GM12873 (cell line): ENCODE measurements around the gene PTPRN2.
A peak's percentile ranks its signal among the peaks of the same experiment; 100 is the strongest.

Experiments
- TF ChIP-seq, protein P1 (sequence below): IDR thresholded peaks from 2 replicates; pipeline ENCODE4 v1.5.1; 2012; ENCODE audit warnings: low read depth, mild to moderate bottlenecking, moderate library complexity, low read length, control low read depth; ENCODE audit not compliant: insufficient read depth; ENCODE audit errors: missing control alignments

PTPRN2 gene

DNA sequence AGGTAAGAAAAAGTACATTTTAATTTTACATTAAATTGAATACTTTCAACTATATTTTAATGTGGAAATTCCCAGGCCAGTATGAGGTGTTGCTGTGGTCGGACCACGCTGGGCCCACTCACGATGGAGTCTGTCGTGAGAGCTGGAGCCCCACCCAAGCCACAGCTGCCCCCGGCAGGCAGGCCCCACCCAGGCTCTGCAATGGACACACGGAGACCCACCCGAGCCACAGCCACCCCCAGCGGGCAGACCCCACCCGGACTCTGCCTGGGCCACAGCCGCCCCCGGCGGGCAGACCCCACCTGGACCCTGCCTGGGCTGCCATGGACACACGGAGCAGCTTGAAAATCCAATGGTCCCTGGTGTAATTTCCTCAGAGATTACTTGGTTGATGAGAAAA lies 141.3 kb downstream of the PTPRN2 start:
- TF ChIP-seq, protein P1, sequence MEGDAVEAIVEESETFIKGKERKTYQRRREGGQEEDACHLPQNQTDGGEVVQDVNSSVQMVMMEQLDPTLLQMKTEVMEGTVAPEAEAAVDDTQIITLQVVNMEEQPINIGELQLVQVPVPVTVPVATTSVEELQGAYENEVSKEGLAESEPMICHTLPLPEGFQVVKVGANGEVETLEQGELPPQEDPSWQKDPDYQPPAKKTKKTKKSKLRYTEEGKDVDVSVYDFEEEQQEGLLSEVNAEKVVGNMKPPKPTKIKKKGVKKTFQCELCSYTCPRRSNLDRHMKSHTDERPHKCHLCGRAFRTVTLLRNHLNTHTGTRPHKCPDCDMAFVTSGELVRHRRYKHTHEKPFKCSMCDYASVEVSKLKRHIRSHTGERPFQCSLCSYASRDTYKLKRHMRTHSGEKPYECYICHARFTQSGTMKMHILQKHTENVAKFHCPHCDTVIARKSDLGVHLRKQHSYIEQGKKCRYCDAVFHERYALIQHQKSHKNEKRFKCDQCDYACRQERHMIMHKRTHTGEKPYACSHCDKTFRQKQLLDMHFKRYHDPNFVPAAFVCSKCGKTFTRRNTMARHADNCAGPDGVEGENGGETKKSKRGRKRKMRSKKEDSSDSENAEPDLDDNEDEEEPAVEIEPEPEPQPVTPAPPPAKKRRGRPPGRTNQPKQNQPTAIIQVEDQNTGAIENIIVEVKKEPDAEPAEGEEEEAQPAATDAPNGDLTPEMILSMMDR: no peak

DNA sequence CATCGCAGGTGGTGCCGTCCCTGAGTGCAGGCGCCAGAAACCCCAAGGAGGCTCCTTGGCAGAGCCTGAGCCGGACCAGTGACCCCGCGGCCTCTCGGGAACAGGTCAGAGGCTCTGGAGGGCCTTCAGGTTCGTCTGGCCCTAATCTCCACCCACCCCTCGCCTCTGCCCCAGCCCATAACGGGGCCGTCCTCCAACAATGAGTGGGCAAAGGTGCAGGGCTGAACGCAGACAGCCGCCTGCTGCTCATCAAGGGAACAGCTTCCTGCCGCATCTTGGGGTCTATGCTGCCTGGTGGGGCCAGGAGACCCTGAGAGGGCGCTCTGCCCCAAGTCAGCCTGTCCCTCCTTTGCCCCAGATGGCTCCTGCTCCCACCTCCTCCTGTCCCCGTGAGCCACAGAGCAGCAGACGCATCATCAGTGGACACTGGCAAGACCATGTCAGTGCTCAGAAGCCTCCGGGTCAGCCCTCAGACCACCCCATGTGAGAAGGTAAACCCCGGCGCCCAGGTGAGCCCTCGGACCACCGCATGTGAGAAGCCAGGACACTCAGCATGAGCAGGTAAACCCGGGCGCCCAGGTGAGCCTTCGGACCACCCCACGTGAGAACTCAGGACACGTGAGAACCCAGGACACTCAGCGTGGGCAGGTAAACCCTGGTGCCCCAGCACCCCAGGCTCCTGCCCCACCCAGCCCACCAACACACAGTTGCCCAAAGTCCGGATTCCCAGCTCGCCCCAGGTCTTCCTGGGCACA lies 142.0 kb downstream of the PTPRN2 start:
- TF ChIP-seq, protein P1: no peak

DNA sequence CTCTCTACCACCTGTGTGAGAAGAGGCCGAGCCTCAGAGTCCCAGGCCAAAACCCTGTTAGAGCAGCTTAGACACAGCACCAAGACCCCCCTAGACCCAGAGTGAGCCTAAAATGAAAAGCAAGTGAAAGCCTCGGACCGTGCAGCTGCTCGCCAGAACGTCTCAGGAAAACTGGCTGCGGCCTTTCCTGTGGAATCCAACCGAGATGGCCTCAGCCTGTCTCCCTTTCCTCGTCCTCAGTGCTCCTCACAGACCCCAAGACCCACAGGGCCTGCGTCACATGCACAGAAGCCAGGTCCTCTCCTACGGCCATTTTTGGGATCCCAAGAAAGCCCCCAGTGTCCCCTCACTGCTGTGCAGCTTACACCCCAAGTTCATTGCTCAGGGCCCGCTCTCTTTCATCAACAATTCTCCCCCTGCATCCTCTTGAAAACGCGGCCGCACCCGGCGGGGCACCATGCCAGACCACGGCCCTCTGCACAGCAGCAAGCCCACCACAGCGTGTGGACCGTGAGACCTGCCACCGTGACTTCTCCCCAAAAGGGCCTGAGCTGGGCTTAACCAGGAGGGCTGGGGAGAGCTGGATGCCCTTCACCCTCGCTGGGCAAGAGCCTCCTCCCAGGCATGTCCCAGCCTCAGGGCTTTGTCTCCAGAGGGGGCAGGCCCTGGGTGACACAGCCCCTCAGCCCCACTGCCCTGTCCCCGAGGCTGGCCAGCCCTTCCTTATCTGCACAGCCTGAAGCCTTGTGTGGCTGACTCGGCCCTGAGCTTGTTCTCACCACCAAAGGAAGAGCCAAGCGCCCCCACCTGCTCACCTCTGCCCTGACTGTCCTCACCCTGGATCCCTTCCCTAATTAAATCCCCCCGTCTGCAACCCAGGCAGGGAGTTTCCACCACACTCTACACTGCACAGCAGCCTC lies 142.9 kb downstream of the PTPRN2 start:
- TF ChIP-seq, protein P1: no peak

DNA sequence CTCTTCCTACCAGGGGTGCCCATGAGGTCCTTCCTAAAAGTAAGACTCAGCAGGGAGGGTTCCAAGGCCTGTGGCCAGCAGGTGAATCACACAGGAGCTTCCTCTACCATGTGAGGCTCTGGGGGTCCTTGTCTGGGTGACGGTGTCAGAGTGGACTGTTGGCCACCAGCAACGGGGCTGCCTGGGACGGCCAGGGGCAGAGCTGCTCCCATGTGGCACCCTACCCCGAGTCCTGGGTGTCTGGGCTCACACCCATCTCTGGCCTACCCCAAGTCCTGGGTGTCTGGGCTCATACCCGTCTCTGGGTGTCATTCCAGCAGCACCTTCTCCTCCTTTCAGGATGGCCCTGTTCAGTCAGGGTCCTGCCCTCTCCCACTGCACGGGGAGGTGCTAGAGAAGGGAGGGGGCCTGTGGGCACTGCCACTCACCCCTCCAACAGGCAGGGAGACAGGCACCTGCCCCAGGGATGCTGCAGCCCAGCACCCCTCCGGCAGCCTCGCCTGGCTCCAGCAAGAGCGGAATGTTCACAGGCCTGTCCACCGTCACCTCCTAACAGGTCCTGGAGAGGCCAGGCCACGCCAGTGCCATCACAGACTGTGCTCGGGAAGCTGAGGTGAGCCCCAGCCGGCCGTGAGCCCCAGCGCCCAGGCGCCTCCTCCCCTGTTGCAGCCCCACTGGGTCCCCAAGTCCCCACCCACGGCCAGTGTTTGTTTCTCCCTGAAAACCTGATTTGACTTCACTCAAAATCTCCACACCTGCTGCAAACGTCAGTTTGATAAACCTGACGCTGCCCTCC lies 143.7 kb downstream of the PTPRN2 start:
- TF ChIP-seq, protein P1: no peak

DNA sequence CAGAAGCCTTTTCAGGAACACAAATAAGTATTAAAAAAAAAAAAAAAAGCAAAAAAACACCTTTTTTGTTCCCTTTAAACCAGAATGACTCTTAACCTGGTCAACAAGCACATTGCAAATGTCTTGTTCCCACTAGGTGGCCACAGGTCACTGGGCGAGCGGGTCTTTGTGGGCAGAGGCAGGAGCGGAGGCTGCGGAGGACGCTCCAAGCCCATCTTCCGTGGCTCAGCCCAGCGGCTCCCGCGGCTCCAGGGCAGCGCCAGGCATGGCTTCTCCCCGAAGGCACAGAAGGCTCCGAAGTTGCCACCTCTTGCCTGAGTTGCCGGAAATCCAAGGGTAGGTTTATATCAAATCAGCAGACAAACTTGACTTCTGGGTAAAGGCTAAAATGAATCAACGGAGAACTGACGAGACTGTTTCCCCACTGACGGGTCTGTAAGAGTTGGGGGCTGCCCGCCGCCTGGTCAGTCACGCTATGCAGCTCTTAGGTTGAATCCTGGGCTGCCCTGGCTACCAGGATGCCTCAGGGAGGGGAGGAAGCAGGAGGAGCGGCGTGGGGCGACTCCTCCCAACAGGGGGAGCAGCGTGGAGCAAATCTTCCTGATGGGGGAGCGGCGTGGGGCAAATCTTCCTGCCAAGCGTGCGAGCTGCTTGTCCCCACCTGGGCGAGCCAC lies 144.5 kb downstream of the PTPRN2 start:
- TF ChIP-seq, protein P1: no peak

DNA sequence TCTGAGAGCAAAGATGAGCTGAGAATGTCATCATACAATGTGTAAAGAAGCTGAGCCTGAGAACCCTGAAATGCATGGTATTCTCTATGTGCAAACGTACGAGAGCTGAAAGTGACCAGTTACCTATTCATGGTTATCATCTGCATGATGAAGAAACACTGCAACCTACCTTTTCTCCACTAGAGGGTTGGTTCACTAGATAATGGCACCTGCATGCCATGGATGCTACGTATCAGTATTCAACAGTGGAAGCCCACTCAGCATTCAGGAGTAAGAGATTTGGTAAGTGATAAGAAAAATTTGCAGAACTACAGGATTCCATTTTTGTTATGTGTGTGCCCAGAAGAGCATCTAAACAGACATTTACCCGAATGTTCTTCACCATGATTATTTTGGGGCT lies 145.4 kb downstream of the PTPRN2 start:
- TF ChIP-seq, protein P1: peak; percentile 37
